Measurements from ENCODE around the gene MINDY3.
A peak's percentile ranks its signal among the peaks of the same experiment; 100 is the strongest.
"Not testable (repeated sequence)": the region's sequence is repeated elsewhere in the genome, so short reads cannot be mapped to it uniquely, and the experiment has no call there.

The MINDY3 gene

DNA sequence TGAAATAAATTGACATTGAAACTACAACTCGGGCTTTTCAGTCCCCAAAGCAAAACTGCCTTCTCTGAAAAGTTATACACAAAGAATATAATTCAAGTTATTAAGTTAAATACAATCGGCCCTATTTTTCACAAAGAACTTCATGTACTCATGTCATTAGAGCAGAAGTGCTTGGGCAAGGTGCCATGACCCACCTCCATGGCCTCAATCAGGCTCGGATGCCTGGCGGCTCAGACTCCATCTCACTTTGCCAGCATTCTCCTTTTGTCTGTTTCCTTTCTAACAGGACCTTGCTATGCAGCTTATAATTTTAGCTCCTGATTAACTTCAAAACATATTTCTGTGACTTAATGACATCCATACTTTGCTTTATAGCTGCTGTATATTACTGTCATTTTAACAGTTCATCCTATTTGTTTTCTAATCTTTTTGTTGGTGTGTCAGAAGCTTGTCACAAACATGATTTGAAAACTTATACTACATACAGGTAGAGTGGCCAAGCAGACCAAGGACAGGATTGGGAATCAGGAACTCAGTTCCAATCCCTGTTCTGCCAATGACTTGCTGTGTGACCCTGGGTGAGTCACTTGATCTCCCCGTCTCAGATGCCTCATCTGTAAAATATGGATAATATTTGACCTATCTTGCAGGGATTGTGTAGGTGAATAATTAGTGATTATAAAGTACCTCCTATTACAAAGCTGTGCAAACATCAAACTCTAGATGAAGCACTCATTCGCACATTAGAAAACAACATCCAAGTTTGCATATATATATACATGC lies 79.8 kb downstream of the MINDY3 start:
- DNase-seq (ENCODE audit: low spot score), result no peak

- DNase-seq (ENCODE audit: low spot score), result no peak
Observed at GRCh38 chr10:15775513-15775912, 84.8 kb downstream of the MINDY3 start.

GRCh38 chr10:15774534-15774933 lies 85.8 kb downstream of the MINDY3 start:
- not testable (repeated sequence) for DNase-seq (ENCODE audit: low spot score)

DNA sequence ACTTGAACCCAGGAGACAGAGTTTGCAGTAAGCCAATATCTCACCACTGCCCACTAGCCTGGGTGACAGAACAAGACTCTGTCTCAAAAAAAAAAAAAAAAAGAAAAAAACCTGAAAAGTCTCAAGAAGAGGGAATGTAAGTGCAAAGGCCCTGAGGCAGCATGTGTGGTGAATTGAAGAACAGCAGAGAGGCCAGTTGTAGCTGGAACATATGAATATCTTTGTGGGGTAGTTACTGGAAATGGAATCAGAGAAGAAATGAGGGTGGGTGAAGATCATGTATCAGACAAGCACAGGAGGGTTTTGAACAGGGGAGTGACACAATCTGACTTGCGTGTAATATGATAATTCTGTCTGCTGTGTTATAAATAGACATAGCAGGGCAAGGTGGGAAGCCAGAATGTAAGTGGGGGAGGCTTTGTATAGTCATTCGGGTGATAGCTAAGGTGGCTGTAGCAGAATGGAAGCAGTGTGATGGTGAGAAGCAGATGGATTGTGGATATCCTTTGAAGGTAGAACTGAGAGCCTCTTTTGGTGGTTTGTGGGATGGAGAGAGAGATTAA lies 95.3 kb downstream of the MINDY3 start:
- no peak for DNase-seq (ENCODE audit: low spot score)

DNA sequence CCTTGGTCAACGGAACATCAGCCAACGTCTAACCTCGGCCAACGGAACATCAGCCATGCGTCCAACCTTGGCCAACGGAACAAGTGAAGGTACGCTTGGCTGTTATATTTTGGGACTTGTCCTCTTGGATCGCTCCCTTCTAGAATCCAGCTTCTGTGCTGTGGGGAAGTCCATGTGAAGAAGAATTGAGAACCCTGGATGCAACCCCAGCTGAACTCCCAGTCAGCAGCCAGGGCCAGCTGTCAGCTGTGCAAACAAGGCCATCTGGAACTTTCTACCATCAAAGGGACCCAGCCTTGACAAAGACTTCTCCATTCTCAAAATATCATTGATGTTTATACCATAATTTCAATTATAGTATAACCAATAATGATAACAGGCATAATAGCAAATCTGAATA lies 97.3 kb downstream of the MINDY3 start:
- no peak for DNase-seq (ENCODE audit: low spot score)

GRCh38 chr10:15762239-15762638 lies 98.1 kb downstream of the MINDY3 start:
- not testable (repeated sequence) for DNase-seq (ENCODE audit: low spot score)

DNA sequence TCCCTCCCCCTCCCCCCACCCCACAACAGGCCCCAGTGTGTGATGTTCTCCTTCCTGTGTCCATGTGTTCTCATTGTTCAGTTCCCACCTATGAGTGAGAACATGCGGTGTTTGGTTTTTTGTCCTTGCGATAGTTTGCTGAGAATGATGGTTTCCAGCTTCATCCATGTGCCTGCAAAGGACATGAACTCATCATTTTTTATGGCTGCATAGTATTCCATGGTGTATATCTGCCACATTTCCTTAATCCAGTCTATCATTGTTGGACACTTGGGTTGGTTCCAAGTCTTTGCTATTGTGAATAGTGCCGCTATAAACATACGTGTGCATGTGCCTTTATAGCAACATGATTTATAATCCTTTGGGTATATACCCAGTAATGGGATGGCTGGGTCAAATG lies 99.1 kb downstream of the MINDY3 start:
- DNase-seq (ENCODE audit: low spot score), result not testable (repeated sequence)

GRCh38 chr10:15760681-15761080 lies 99.6 kb downstream of the MINDY3 start:
- no peak for DNase-seq (ENCODE audit: low spot score)

- no peak for DNase-seq (ENCODE audit: low spot score)
Observed at GRCh38 chr10:15759265-15759664, 101.0 kb downstream of the MINDY3 start.

DNA sequence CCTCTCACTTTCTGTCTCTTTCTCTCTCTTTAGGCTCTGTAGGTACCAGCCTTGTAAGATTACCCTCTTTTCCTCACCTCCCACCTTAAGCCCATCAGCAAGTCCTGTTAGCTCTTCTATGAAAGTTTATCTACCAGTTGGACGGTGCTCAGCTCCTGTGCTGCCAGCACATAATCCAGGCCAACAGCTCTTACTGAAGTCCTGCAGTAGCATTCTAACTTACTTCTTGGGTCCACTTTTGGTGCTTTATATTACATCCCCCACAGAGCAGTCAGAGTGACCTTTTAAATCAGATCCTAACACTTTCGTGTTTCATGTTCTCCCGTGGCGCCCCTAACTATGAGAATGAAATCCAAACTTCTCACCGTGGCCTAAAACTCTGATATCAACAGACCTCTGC lies 101.7 kb downstream of the MINDY3 start:
- no peak for DNase-seq (ENCODE audit: low spot score)

GRCh38 chr10:15754937-15755336 lies 105.4 kb downstream of the MINDY3 start:
- peak; percentile 10 for DNase-seq (ENCODE audit: low spot score)

- DNase-seq (ENCODE audit: low spot score), result no peak
Observed at GRCh38 chr10:15751046-15751445, 109.3 kb downstream of the MINDY3 start.

DNA sequence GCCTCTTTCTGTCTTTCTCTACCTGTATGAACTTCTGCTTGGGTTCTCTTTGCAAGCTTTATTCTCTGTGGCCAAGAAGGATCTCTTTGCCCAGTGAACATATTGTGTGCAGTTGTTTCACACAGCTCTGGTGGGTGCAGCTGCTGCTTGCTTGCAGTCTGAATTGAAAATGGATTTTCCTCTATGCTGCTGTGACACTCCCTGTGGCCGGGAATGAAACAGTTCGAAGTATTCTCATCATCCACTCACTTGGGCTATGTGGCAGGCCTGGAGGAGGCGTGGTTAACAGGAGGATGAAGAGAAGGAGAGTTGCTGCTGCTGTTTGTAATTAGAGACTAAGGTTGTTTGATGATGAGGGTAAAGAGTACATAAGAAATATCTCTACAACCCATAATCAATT lies 112.2 kb downstream of the MINDY3 start:
- DNase-seq (ENCODE audit: low spot score), result peak; percentile 21

DNA sequence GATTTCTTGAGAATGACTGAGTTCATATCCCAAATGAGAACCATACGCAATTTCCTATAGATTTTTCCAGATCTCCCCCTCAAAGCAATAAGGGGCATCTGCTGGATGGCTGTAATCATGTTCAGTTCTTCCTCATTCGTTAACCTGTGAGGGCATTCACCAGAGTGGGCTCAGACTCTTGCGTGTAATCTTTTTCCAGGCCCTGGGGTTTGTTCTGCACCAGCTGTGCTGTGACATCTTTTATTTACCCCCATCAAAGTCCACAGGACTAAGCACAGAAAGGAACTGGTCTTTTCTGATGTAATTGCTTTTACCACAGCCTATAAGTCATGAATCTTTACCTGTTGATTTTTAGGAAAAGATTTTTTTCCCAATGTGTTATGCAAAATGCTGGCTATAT lies 112.7 kb downstream of the MINDY3 start:
- DNase-seq (ENCODE audit: low spot score), result no peak

GRCh38 chr10:15745751-15746150 lies 114.6 kb downstream of the MINDY3 start:
- no peak for DNase-seq (ENCODE audit: low spot score)

- DNase-seq (ENCODE audit: low spot score), result peak; percentile 52
Observed at GRCh38 chr10:15744217-15744865, 116.0 kb downstream of the MINDY3 start.

DNA sequence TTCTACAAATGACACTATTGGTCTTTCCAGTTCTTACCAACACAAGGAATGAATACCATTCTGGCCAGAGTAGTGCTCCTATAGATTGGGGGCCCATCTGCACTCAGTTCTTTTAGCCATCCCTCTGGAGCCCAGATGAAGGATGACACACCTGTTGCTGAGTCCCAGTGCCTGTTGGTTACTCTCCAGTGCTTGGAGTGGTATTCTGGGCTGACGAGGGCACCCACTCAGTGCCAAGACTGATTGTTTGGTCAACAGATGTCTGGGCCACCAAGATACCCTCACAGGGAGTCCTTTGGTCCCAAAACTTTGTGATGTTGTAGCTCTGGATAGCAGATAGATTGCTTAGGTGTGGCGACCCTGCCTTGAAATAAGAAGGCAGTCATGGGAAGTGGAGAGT lies 116.9 kb downstream of the MINDY3 start:
- DNase-seq (ENCODE audit: low spot score), result no peak

DNA sequence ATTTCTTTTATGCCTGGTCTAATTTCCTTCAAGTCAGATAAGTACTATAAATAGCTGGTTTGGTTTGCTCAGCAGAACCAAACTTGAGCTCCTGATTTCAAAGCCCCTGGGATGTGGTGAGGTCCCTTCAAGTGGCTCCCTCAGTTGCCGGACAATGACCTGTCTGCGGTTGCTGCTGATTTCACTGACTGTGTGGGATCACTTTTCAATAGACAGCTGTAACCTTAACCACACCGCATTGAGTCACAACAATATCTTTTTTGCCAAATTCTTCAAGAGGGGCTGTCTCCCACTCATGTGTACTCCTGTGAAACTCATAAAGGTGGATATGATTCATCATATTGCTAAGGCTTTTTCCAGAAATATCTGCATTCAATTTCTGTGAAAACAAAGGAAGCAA lies 117.5 kb downstream of the MINDY3 start:
- no peak for DNase-seq (ENCODE audit: low spot score)

GRCh38 chr10:15742102-15742501 lies 118.2 kb downstream of the MINDY3 start:
- DNase-seq (ENCODE audit: low spot score), result no peak

GRCh38 chr10:15741581-15741980 lies 118.7 kb downstream of the MINDY3 start:
- DNase-seq (ENCODE audit: low spot score), result no peak

- no peak for DNase-seq (ENCODE audit: low spot score)
Observed at GRCh38 chr10:15740261-15740660, 120.0 kb downstream of the MINDY3 start.

GRCh38 chr10:15739254-15739970 lies 120.9 kb downstream of the MINDY3 start:
- no peak for DNase-seq (ENCODE audit: low spot score)

Measured in SK-N-DZ (cell line).